Measurements from ENCODE around the gene ATL2.
A peak's percentile ranks its signal among the peaks of the same experiment; 100 is the strongest.
"Not testable (repeated sequence)": the region's sequence is repeated elsewhere in the genome, so short reads cannot be mapped to it uniquely, and the experiment has no call there.

ATL2 gene

GRCh38 chr2:38268691-38269327, 108.3 kb downstream of the ATL2 start:
- DNase-seq: peak; percentile 20

GRCh38 chr2:38268001-38268400, 109.1 kb downstream of the ATL2 start:
- no peak for DNase-seq

DNA sequence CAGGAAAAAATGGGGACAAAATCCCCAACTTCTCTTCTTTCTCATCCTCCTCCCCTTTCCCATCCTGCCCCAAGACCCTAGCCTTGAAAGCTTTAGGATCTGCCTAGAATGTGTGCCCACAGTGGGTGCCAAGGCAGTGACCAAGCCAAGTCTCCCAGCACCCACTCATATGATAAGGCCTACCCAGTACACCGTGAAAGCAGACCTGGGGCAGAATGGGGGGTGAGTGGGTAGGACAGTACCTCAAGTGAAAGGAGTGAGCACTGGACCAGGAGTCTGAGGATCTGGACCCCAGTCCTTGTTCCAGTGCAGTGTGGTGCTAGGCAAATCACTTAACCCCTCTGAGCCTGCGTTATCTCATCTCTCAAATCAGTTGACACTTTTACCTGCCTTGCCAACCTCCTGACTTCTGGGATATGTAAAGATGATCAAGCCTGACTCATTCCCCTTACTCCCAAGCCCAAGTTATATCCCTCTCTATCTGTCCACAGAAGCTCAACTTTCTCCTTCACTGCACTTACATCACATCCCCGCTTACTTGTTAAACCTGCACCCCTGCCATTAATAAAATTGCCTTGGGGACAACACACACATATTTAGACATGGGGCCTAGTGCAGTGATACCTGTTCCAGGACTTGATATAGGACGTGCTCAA, 109.7 kb downstream of the ATL2 start:
- no peak for DNase-seq

DNA sequence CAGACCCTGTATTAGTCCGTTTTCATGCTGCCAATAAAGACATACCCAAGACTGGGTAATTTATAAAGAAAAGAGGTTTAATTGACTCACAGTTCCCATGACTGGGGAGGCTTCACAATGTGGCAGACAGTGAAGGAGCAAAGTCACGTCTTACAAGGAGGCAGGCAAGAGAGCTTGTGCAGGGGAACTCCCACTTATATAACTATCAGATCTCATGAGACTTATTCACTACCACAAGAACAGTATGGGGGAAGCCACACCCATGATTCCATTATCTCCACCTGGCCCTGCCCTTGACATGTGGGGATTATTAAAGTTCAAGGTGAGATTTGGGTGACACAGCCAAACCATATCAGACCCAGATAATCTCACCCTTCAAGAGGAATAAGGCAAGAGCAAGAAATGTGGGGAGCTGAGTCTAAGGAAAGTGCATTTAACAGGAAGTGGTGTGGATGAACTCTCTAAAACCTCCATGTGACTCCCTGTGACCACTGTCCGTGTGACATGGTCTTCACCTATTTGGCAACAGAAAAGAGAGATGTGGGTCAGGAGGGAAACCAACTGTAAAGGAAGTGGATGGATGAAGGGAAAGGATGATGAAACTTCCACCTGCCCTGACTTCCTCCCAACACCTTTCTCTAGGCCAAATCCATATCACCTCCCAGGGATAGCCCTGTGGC, 110.6 kb downstream of the ATL2 start:
- peak; percentile 17 for DNase-seq

DNA sequence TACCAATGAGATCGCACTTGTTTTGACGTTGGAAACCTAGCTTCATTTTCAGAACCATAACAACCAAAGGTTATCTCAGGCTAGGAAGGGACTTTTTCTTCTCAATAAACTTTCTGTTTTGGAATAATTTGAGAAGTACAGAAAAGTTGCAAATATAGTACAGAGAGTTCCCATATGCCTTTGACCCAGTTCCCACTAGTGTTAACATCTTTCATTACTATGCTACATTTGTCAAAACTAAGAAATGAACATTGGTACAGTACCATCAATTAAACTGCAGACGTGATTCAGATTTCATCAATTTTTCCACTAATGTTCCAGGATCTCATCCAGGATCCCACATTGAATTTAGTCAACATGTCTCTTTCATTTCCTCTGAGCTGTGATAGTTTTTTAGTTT, 111.6 kb downstream of the ATL2 start:
- no peak for DNase-seq

GRCh38 chr2:38264396-38265221, 112.5 kb downstream of the ATL2 start:
- DNase-seq: peak; percentile 64

DNA sequence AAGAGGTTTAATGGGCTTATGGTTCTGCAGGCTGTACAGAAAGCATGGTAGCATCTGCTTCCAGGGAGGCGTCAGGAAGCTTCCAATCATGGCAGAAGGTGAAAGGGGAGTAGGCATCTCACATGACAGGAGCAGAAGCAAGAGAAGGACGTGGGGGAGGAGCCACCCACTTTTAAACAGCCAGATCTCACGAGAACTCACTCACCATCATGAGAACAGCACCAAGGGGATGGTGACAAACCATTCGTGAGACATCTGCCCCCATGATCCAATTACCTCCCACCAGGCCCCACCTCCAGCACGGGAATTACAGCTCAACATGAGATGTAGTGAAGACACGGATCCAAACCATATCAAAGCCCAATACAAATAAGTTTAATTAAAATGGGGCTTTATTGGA, 113.8 kb downstream of the ATL2 start:
- DNase-seq: no peak

GRCh38 chr2:38262069-38262871, 114.8 kb downstream of the ATL2 start:
- DNase-seq: no peak

GRCh38 chr2:38261569-38262068, 115.5 kb downstream of the ATL2 start:
- peak; percentile 16 for DNase-seq

GRCh38 chr2:38260972-38261371, 116.1 kb downstream of the ATL2 start:
- no peak for DNase-seq

DNA sequence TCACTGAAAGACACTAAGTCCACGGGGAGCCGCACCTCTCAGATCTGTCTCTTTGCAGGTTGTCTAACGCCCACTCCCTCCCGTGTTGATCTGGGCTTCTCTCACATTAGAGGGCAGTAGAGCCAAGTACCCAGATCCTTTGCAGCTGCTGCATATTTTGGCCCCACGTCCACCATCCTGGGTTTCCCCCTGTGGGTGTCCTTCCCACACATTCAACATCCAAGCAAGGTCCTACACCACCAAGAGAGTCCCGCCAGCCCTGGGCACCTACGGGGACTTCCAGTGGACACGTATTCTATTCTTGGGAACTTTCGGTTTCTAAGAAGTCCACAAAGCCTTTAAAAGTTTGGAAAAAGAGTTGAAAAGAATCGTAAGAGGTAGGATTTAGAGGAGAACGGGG, 116.6 kb downstream of the ATL2 start:
- peak; percentile 13 for DNase-seq

DNA sequence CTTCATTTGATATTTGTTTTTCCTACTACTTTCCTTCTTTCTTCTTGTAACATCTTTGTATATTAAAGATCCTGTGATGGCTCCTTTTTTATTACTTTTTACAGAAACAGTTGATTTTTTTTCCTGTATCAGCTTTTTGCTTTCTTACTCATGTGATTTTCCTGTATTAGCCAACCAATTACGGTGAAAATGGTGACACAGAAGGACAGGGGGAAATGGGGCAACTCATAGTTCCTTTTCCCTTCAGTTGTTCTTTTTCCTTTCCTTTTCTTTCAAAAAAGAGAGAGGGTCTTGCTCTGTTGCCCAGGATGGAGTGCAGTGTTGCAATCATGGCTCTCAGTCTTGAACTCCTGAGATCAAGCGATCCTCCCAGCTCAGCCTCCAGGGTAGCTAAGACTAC, 117.8 kb downstream of the ATL2 start:
- DNase-seq: peak; percentile 69

DNA sequence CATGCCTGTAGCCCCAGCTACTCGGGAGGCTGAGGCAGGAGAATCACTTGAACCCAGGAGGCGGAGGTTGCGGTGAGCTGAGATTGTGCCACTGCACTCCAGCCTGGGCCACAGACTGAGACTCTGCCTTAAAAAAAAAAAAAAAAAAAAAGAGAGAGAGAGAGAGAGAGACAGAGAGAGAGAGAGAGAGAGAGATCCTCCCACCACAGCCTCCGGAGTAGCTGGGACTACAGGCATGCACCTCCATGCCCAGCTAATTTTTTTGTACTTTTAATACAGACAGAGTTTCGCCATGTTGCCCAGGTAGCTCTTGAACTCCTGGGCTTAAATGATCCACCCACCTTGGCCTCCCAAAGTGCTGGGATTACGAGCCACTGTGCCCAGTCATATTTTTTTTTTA, 119.4 kb downstream of the ATL2 start:
- not testable (repeated sequence) for DNase-seq

- DNase-seq: no peak
Measured at GRCh38 chr2:38256610-38257009, 120.5 kb downstream of the ATL2 start.

- no peak for DNase-seq
Measured at GRCh38 chr2:38255211-38255610, 121.9 kb downstream of the ATL2 start.

DNA sequence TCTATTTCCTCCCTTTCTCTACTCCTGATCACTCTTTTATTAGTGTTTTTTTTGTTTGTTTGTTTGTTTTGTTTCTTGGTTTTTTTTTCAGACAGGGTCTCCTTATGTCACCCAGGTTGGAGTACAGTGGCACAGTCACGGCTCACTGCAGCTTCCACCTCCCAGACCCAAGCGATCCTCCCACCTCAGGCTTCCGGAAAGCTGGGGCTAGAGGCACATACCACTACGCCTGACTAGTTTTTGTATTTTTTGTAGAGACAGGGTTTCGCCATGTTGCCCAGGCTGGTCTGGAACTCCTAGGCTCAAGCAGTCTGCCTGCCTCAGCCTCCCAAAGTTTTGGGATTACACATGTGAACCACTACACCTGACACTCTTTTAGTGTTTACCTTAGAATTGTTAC, 122.3 kb downstream of the ATL2 start:
- no peak for DNase-seq

- no peak for DNase-seq
Measured at GRCh38 chr2:38251940-38252339, 125.1 kb downstream of the ATL2 start.

- no peak for DNase-seq
Measured at GRCh38 chr2:38248707-38249106, 128.4 kb downstream of the ATL2 start.

DNA sequence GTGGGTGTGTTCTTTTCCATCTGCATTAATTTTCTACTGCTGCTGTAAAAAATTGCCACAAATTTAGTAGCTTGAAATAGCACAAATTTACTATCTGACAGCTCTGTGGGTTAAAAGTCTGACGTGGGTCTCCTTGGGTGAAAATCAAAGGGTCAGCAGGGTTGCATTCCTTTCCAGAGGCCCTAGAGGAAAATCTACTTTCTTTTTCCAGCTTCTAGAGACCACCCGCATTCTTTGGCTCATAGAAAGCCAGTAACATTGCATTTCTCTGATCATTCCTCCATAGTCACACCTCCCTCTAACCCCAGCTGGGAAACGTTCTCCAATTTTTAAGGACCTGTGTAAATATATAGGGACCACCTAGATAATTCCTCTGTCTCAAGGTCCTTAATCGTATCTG, 128.8 kb downstream of the ATL2 start:
- no peak for DNase-seq

DNA sequence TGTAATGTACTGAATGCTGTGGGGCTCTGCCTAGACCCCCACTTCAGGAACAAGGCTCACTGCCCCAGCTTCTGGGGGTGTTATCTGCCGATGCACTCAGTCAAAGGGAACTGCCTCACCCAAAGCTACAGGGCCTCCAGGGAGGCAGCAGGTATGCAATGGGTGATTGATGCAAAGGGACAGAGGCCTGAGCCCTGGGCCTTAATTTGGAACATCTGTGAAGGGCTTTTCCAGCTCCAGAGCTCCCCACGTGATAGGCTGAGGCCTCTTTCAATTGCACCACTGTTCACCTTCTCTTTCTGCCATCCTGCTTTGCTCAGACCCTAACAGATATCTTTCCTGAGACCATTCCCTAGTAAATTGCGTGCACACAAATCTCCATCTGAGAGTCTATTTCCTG, 131.0 kb downstream of the ATL2 start:
- no peak for DNase-seq

DNA sequence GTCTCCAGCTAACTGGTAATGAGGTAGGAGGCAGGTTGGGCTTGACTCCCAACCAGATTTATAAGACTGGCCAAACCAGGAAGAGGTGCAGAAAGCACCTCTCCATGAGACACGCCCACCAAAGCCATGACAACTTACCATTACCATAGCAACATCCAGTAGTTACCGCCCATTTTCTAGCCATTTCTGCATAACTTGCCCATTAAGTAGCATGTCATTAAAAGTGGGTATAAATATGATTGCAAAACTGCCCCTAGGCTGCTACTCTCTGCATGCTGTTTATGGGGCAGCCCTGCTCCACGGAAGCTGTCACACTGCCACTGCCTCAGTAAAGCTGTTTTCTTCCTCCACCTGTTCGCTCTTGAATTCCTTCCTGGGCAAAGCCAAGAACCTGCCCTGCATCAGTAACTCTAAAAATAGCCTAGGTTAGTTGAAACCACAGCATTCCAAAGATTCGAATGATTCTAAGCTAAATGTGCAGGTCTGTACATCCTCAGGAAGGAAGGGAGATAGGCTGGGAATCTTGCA, 131.9 kb downstream of the ATL2 start:
- DNase-seq: no peak

GRCh38 chr2:38244301-38244700, 132.8 kb downstream of the ATL2 start:
- no peak for DNase-seq
